GM23338 (cell line): Measurements from ENCODE around the gene TAS2R13. TPM values are rescaled to one million over a fixed set of nuclear protein-coding genes. Genes with fewer than 3 reads are reported as not detected.
A peak's percentile ranks its signal among the peaks of the same experiment; 100 is the strongest.

Source experiments
- ATAC-seq: fragments of 200-7000 bp; cut with Tn5 transposase; 3 replicates; pipeline ENCODE4 v1.9.1; 2020
- DNase-seq: peaks from one replicate; pipeline ENCODE4 v3.0.0-alpha.2; 2015; ENCODE audit warnings: low spot score
- H2AFZ ChIP-seq: fragments of 200-600 bp; sonication (generic); 2 replicates; pipeline ENCODE4 v1.8.0; 2016; ENCODE audit warnings: antibody characterized with exemption, mild to moderate bottlenecking, moderate library complexity
- H3F3A ChIP-seq: fragments of 200-600 bp; sonication (generic); replicated peaks from 2 replicates; pipeline ENCODE4 v1.8.0; 2017; ENCODE audit warnings: antibody characterized with exemption, mixed run types, low read depth
- H3K27ac ChIP-seq: fragments of 200-600 bp; sonication (generic); 2 replicates; pipeline ENCODE4 v1.6.1; 2016; ENCODE audit warnings: low read depth
- H3K27me3 ChIP-seq: fragments of 200-600 bp; sonication (generic); 2 replicates; pipeline ENCODE4 v1.8.0; 2016; ENCODE audit warnings: mild to moderate bottlenecking, mixed run types, moderate library complexity; ENCODE audit not compliant: insufficient read depth
- H3K36me3 ChIP-seq: fragments of 200-600 bp; sonication (generic); 2 replicates; pipeline ENCODE4 v1.8.0; 2016; ENCODE audit warnings: mild to moderate bottlenecking; ENCODE audit not compliant: insufficient read depth
- H3K4me1 ChIP-seq: fragments of 200-600 bp; sonication (generic); 2 replicates; pipeline ENCODE4 v1.8.0; 2016; ENCODE audit warnings: mild to moderate bottlenecking, moderate library complexity; ENCODE audit not compliant: insufficient read depth
- H3K4me2 ChIP-seq: fragments of 200-600 bp; sonication (generic); 2 replicates; pipeline ENCODE4 v1.7.1; 2017; ENCODE audit warnings: mixed run types
- H3K4me3 ChIP-seq: fragments of 200-600 bp; sonication (generic); 2 replicates; pipeline ENCODE4 v1.6.1; 2016; ENCODE audit warnings: mixed run types
- H3K79me2 ChIP-seq: fragments of 200-600 bp; sonication (generic); replicated peaks from 2 replicates; pipeline ENCODE4 v1.8.0; 2017; ENCODE audit warnings: mild to moderate bottlenecking; ENCODE audit not compliant: insufficient read depth
- H3K9me2 ChIP-seq: fragments of 200-600 bp; sonication (generic); 2 replicates; pipeline ENCODE4 v1.8.0; 2017; ENCODE audit not compliant: insufficient read depth
- H4K20me1 ChIP-seq: fragments of 200-600 bp; sonication (generic); replicated peaks from 2 replicates; pipeline ENCODE4 v1.8.0; 2017; ENCODE audit warnings: mild to moderate bottlenecking; ENCODE audit not compliant: insufficient read depth
- H3K27ac Mint-ChIP-seq: 2 replicates; pipeline ENCODE4 v1.8.0; 2020; ENCODE audit warnings: inconsistent platforms, mild to moderate bottlenecking, moderate library complexity, mixed read lengths
- H3K27me3 Mint-ChIP-seq: 3 replicates; pipeline ENCODE4 v1.8.0; 2022; ENCODE audit warnings: low read depth, mild to moderate bottlenecking, moderate library complexity, mixed read lengths, inconsistent platforms; ENCODE audit not compliant: insufficient read depth, poor library complexity
- H3K36me3 Mint-ChIP-seq: 3 replicates; pipeline ENCODE4 v1.8.0; 2021; ENCODE audit warnings: low read depth, mild to moderate bottlenecking, inconsistent platforms, moderate library complexity, mixed read lengths
- H3K4me1 Mint-ChIP-seq: 3 replicates; pipeline ENCODE4 v1.8.0; 2020; ENCODE audit warnings: mild to moderate bottlenecking, inconsistent platforms, mixed read lengths
- H3K4me3 Mint-ChIP-seq: 3 replicates; pipeline ENCODE4 v1.8.0; 2021; ENCODE audit warnings: moderate library complexity, mild to moderate bottlenecking, inconsistent platforms, mixed read lengths
- H3K9me3 Mint-ChIP-seq: 3 replicates; pipeline ENCODE4 v1.8.0; 2020; ENCODE audit warnings: moderate library complexity, mild to moderate bottlenecking, inconsistent platforms, mixed read lengths
- CREB1 ChIP-seq: fragments of 250-450 bp; sonication (Bioruptor Pico); IDR thresholded peaks from 2 replicates; pipeline ENCODE4 v1.5.0; 2020; ENCODE audit warnings: low read depth, mild to moderate bottlenecking, moderate library complexity
- EZH2 ChIP-seq: fragments of 200-600 bp; sonication (generic); IDR thresholded peaks from one replicate; pipeline ENCODE4 v1.8.0; 2017; ENCODE audit warnings: antibody characterized with exemption, mild to moderate bottlenecking, low read depth; ENCODE audit not compliant: unreplicated experiment
- EZH2phosphoT487 ChIP-seq: fragments of 200-600 bp; sonication (generic); IDR thresholded peaks from one replicate; pipeline ENCODE4 v1.8.1; 2018; ENCODE audit warnings: antibody characterized with exemption; ENCODE audit not compliant: unreplicated experiment
- JUNB ChIP-seq: IDR thresholded peaks from one replicate; pipeline ENCODE4 v1.6.1; 2016; ENCODE audit warnings: antibody characterized with exemption; ENCODE audit not compliant: unreplicated experiment
- NANOG ChIP-seq: IDR thresholded peaks from 2 replicates; pipeline ENCODE4 v1.6.1; 2016; ENCODE audit warnings: antibody characterized with exemption, borderline replicate concordance
- POLR2AphosphoS5 ChIP-seq: IDR thresholded peaks from 2 replicates; pipeline ENCODE4 v1.6.1; 2016; ENCODE audit warnings: antibody characterized with exemption, low read depth
- STAT1 ChIP-seq: IDR thresholded peaks from one replicate; pipeline ENCODE4 v1.6.1; 2016; ENCODE audit warnings: antibody characterized with exemption; ENCODE audit not compliant: unreplicated experiment
- ZNF114 ChIP-seq: fragments of 250-450 bp; sonication (Bioruptor Pico); IDR thresholded peaks from 2 replicates; pipeline ENCODE4 v1.5.0; 2020; ENCODE audit warnings: mild to moderate bottlenecking, moderate library complexity
- ZNF331 ChIP-seq: fragments of 250-450 bp; sonication (Bioruptor Pico); IDR thresholded peaks from 2 replicates; pipeline ENCODE4 v1.5.0; 2020; ENCODE audit warnings: low read depth, mild to moderate bottlenecking, moderate library complexity
- polyA plus RNA-seq: library from polyadenylated mRNA; unstranded; fragments of >200 nt; fragmentation: Nextera tagmentation; extraction: Ambion mirVana; gene quantifications from 2 replicates; pipeline ENCODE4 v1.2.1, GENCODE V29; 2016
- total RNA-seq: library from RNA; depleted of rRNA; stranded (reverse); fragments of >200 nt; shearing (Covaris generic); gene quantifications from 2 replicates; pipeline ENCODE4 v1.2.3, GENCODE V29; 2014
- TF ChIP-seq, protein P1 (sequence below): IDR thresholded peaks from one replicate; pipeline ENCODE4 v1.6.1; 2018; ENCODE audit warnings: antibody characterized with exemption; ENCODE audit not compliant: unreplicated experiment
- TF ChIP-seq, protein P2 (sequence below): fragments of 250-450 bp; sonication (Bioruptor Pico); IDR thresholded peaks from 2 replicates; pipeline ENCODE4 v1.5.0; 2020; ENCODE audit warnings: mild to moderate bottlenecking, moderate library complexity
- TF ChIP-seq, protein P3 (sequence below), 2 experiments: fragments of 200-600 bp in 1 of 2; sonication (generic) in 1 of 2; conservative IDR thresholded peaks; 2 replicates each; pipeline versions ENCODE4 v1.5.1 to v1.6.1; 2016 to 2017; ENCODE audit warnings: antibody characterized with exemption in 2 of 2, low read depth in 2 of 2, mild to moderate bottlenecking in 2 of 2, moderate library complexity in 1 of 2
- TF ChIP-seq, protein P4 (sequence below): IDR thresholded peaks from 2 replicates; pipeline ENCODE4 v1.6.1; 2016; ENCODE audit warnings: antibody characterized with exemption

TAS2R13 gene
- total and polyA plus RNA-seq, 2 experiments from 2014 or later = 3.6 TPM; not detected in 1

DNA sequence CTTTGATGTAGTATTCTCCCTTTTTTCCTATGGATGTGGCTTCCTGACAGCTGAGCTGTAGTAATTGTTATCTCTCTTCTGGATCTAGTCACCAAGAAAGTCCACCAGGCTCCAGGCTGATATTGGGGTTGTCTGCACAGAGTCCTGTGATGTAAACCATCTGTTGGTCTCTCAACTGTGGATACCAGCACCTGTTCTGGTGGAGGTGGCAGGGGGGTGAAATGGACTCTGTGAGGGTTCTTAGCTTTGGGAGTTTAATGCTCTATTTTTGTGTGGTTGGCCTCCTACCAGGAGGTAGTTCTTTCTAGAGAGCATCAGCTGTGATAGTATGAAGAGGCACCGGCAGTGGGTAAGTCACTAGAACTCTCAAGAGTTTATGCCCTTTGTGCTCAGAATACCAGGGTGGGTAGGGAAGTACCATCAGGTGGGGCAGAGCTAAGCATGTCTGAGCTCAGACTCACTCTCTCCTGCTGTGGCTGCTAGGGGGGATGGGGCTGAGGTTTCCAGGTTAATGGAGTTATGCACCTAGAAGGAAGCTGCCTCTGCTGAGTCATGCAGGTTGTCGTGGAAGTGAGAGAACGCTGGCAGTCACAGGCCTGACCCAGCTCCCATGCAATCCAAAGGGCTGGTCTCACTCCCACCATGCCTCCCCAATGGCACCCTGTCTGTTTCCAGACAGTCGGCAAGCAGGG lies 32.7 kb upstream of the TAS2R13 start:
- Histone ChIP-seq H3K9me2 (no peaks in the 10 kb centered on the region), H3K27ac (no peak overlapping the region), H3K4me1 (no peaks in the 10 kb centered on the region), H3K4me3 (no peak overlapping the region), H3K79me2 (no peaks in the 10 kb centered on the region), H3K36me3 (peaks cover 12% of the 10 kb centered on the region), H3K27me3 (no peaks in the 10 kb centered on the region), H2AFZ (no peak overlapping the region), H3F3A (no peaks in the 10 kb centered on the region), H4K20me1 (no peaks in the 10 kb centered on the region), H3K4me2 (no peak overlapping the region)
- peak; percentile 80 for ATAC-seq
- H3K36me3 Mint-ChIP-seq = peaks cover 41% of the 10 kb centered on the region
- H3K4me3 Mint-ChIP-seq = no peak overlapping the region
- peak; percentile 34 for DNase-seq
- peaks cover 3% of the 10 kb centered on the region for H3K27me3 Mint-ChIP-seq
- TF ChIP-seq NANOG = no peak
- TF ChIP-seq CREB1 (CRISPR knock-in tag) = no peak
- TF ChIP-seq EZH2 = no peak
- TF ChIP-seq, protein P1, sequence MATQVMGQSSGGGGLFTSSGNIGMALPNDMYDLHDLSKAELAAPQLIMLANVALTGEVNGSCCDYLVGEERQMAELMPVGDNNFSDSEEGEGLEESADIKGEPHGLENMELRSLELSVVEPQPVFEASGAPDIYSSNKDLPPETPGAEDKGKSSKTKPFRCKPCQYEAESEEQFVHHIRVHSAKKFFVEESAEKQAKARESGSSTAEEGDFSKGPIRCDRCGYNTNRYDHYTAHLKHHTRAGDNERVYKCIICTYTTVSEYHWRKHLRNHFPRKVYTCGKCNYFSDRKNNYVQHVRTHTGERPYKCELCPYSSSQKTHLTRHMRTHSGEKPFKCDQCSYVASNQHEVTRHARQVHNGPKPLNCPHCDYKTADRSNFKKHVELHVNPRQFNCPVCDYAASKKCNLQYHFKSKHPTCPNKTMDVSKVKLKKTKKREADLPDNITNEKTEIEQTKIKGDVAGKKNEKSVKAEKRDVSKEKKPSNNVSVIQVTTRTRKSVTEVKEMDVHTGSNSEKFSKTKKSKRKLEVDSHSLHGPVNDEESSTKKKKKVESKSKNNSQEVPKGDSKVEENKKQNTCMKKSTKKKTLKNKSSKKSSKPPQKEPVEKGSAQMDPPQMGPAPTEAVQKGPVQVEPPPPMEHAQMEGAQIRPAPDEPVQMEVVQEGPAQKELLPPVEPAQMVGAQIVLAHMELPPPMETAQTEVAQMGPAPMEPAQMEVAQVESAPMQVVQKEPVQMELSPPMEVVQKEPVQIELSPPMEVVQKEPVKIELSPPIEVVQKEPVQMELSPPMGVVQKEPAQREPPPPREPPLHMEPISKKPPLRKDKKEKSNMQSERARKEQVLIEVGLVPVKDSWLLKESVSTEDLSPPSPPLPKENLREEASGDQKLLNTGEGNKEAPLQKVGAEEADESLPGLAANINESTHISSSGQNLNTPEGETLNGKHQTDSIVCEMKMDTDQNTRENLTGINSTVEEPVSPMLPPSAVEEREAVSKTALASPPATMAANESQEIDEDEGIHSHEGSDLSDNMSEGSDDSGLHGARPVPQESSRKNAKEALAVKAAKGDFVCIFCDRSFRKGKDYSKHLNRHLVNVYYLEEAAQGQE = no peak
- TF ChIP-seq, protein P2, sequence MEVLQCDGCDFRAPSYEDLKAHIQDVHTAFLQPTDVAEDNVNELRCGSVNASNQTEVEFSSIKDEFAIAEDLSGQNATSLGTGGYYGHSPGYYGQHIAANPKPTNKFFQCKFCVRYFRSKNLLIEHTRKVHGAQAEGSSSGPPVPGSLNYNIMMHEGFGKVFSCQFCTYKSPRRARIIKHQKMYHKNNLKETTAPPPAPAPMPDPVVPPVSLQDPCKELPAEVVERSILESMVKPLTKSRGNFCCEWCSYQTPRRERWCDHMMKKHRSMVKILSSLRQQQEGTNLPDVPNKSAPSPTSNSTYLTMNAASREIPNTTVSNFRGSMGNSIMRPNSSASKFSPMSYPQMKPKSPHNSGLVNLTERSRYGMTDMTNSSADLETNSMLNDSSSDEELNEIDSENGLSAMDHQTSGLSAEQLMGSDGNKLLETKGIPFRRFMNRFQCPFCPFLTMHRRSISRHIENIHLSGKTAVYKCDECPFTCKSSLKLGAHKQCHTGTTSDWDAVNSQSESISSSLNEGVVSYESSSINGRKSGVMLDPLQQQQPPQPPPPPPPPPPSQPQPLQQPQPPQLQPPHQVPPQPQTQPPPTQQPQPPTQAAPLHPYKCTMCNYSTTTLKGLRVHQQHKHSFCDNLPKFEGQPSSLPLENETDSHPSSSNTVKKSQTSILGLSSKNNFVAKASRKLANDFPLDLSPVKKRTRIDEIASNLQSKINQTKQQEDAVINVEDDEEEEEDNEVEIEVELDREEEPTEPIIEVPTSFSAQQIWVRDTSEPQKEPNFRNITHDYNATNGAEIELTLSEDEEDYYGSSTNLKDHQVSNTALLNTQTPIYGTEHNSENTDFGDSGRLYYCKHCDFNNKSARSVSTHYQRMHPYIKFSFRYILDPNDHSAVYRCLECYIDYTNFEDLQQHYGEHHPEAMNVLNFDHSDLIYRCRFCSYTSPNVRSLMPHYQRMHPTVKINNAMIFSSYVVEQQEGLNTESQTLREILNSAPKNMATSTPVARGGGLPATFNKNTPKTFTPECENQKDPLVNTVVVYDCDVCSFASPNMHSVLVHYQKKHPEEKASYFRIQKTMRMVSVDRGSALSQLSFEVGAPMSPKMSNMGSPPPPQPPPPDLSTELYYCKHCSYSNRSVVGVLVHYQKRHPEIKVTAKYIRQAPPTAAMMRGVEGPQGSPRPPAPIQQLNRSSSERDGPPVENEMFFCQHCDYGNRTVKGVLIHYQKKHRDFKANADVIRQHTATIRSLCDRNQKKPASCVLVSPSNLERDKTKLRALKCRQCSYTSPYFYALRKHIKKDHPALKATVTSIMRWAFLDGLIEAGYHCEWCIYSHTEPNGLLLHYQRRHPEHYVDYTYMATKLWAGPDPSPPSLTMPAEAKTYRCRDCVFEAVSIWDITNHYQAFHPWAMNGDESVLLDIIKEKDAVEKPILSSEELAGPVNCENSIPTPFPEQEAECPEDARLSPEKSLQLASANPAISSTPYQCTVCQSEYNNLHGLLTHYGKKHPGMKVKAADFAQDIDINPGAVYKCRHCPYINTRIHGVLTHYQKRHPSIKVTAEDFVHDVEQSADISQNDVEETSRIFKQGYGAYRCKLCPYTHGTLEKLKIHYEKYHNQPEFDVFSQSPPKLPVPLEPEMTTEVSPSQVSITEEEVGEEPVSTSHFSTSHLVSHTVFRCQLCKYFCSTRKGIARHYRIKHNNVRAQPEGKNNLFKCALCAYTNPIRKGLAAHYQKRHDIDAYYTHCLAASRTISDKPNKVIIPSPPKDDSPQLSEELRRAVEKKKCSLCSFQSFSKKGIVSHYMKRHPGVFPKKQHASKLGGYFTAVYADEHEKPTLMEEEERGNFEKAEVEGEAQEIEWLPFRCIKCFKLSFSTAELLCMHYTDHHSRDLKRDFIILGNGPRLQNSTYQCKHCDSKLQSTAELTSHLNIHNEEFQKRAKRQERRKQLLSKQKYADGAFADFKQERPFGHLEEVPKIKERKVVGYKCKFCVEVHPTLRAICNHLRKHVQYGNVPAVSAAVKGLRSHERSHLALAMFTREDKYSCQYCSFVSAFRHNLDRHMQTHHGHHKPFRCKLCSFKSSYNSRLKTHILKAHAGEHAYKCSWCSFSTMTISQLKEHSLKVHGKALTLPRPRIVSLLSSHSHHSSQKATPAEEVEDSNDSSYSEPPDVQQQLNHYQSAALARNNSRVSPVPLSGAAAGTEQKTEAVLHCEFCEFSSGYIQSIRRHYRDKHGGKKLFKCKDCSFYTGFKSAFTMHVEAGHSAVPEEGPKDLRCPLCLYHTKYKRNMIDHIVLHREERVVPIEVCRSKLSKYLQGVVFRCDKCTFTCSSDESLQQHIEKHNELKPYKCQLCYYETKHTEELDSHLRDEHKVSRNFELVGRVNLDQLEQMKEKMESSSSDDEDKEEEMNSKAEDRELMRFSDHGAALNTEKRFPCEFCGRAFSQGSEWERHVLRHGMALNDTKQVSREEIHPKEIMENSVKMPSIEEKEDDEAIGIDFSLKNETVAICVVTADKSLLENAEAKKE (CRISPR knock-in tag) = no peak
- TF ChIP-seq STAT1 = no peak
- no peak for TF ChIP-seq JUNB
- TF ChIP-seq EZH2phosphoT487 = no peak
- no peak for TF ChIP-seq ZNF114 (CRISPR knock-in tag)
- TF ChIP-seq ZNF331 (CRISPR knock-in tag) = no peak
- TF ChIP-seq, protein P3, sequence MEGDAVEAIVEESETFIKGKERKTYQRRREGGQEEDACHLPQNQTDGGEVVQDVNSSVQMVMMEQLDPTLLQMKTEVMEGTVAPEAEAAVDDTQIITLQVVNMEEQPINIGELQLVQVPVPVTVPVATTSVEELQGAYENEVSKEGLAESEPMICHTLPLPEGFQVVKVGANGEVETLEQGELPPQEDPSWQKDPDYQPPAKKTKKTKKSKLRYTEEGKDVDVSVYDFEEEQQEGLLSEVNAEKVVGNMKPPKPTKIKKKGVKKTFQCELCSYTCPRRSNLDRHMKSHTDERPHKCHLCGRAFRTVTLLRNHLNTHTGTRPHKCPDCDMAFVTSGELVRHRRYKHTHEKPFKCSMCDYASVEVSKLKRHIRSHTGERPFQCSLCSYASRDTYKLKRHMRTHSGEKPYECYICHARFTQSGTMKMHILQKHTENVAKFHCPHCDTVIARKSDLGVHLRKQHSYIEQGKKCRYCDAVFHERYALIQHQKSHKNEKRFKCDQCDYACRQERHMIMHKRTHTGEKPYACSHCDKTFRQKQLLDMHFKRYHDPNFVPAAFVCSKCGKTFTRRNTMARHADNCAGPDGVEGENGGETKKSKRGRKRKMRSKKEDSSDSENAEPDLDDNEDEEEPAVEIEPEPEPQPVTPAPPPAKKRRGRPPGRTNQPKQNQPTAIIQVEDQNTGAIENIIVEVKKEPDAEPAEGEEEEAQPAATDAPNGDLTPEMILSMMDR (conservative IDR thresholded peaks at IDR 0.05; ENCODE audit: low read depth in 2 of 2) = no peak
- TF ChIP-seq, protein P4, sequence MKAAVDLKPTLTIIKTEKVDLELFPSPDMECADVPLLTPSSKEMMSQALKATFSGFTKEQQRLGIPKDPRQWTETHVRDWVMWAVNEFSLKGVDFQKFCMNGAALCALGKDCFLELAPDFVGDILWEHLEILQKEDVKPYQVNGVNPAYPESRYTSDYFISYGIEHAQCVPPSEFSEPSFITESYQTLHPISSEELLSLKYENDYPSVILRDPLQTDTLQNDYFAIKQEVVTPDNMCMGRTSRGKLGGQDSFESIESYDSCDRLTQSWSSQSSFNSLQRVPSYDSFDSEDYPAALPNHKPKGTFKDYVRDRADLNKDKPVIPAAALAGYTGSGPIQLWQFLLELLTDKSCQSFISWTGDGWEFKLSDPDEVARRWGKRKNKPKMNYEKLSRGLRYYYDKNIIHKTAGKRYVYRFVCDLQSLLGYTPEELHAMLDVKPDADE = no peak
- no peak for TF ChIP-seq POLR2AphosphoS5
- H3K4me1 Mint-ChIP-seq = peaks cover 19% of the 10 kb centered on the region
- H3K27ac Mint-ChIP-seq = peak overlapping the region; percentile 89
- H3K9me3 Mint-ChIP-seq = peaks cover 43% of the 10 kb centered on the region
